Common myeloid progenitor, CD34-positive (primary cell): ENCODE data around the gene SCN4A.
"Not testable (repeated sequence)": the region's sequence is repeated elsewhere in the genome, so short reads cannot be mapped to it uniquely, and the experiment has no call there.

ENCODE experiments used
- CTCF ChIA-PET: fragments of 350-600 bp; sonication (Branson Sonifier 250); formaldehyde crosslinking; loops from one replicate; lab custom pipeline; 2021; ENCODE audit warnings: antibody characterized with exemption; lab: Charles Lee
- POLR2A ChIA-PET: fragments of 350-600 bp; sonication (Branson Sonifier 250); formaldehyde crosslinking; loops from one replicate; lab custom pipeline; 2021; ENCODE audit warnings: antibody characterized with exemption; lab: Charles Lee
- DNase-seq, 3 donors: peaks; one replicate each; pipeline versions ENCODE4 v3.0.0 to v3.0.0-alpha.2; 2013
- H3K27ac ChIP-seq, 2 experiments: 1 replicate in 1 of 2; 2 replicates in 1 of 2; pipeline ENCODE4 v1.7.0; 2013; ENCODE audit warnings: inconsistent platforms in 2 of 2, low read length in 2 of 2, mild to moderate bottlenecking in 2 of 2, low read depth in 1 of 2, moderate library complexity in 1 of 2; ENCODE audit not compliant: severe bottlenecking in 2 of 2, insufficient read depth in 1 of 2, poor library complexity in 1 of 2
- H3K27me3 ChIP-seq, 5 experiments: replicated peaks in 2 of 5; 1 replicate in 3 of 5; 2 replicates in 2 of 5; pipeline versions ENCODE4 v1.6.1 to v1.7.0; 2013; ENCODE audit warnings: low read length in 4 of 5, mild to moderate bottlenecking in 2 of 5, moderate library complexity in 2 of 5, inconsistent platforms in 1 of 5; ENCODE audit not compliant: insufficient read depth in 5 of 5, control insufficient read depth in 4 of 5
- H3K36me3 ChIP-seq, 4 experiments: 1 replicate in 2 of 4; 2 replicates in 2 of 4; pipeline versions ENCODE4 v1.6.1 to v1.7.0; 2013; ENCODE audit warnings: low read length in 3 of 4, control low read depth in 1 of 4, mild to moderate bottlenecking in 1 of 4; ENCODE audit not compliant: control insufficient read depth in 4 of 4, insufficient read depth in 4 of 4
- H3K4me1 ChIP-seq, 4 experiments: 1 replicate in 3 of 4; 2 replicates in 1 of 4; pipeline versions ENCODE4 v1.6.1 to v1.7.1; 2013; ENCODE audit warnings: low read length in 3 of 4, mild to moderate bottlenecking in 3 of 4, control low read depth in 1 of 4, inconsistent platforms in 1 of 4, moderate library complexity in 1 of 4; ENCODE audit not compliant: control insufficient read depth in 4 of 4, insufficient read depth in 4 of 4; ENCODE audit errors: control extremely low read depth in 1 of 4
- H3K4me3 ChIP-seq, 7 experiments: 1 replicate in 4 of 7; 2 replicates in 3 of 7; pipeline versions ENCODE4 v1.5.1 to v1.7.0; 2013; ENCODE audit warnings: mild to moderate bottlenecking in 7 of 7, low read length in 6 of 7, moderate library complexity in 6 of 7, inconsistent platforms in 2 of 7, low read depth in 2 of 7, control low read depth in 1 of 7; ENCODE audit not compliant: insufficient read depth in 4 of 7, control insufficient read depth in 1 of 7; ENCODE audit errors: extremely low read depth in 1 of 7
- H3K9me3 ChIP-seq, 5 experiments: 1 replicate in 4 of 5; 2 replicates in 1 of 5; pipeline versions ENCODE4 v1.6.1 to v1.7.1; 2013; ENCODE audit warnings: low read length in 4 of 5, mild to moderate bottlenecking in 2 of 5, inconsistent platforms in 1 of 5, low read depth in 1 of 5, moderate library complexity in 1 of 5; ENCODE audit not compliant: control insufficient read depth in 4 of 5, insufficient read depth in 2 of 5; ENCODE audit errors: control extremely low read depth in 1 of 5
- WGBS: methylation state at CpG from one replicate; pipeline ENCODE4 v1.1.5; 2013; ENCODE audit not compliant: insufficient coverage; 5-methylcytosine and 5-hydroxymethylcytosine counted together

The SCN4A gene

GRCh38 chr17:64015447-64015846 is 42.7 kb upstream of the SCN4A start:
- no peaks in the 10 kb centered on the region for H3K27me3 ChIP-seq
- CTCF ChIA-PET: no interaction called here
- peak overlapping the region in 3 of 7 experiments; percentile 32 to 66 (median 65) for H3K4me3 ChIP-seq
- no peak for DNase-seq
- peaks cover 0 to 3% (median 2%) of the 10 kb centered on the region in 4 experiments for H3K36me3 ChIP-seq
- H3K4me1 ChIP-seq: peaks cover 30 to 62% (median 50%) of the 10 kb centered on the region in 4 experiments
- POLR2A ChIA-PET: no interaction called here
- WGBS: 100% methylated on average over 1 of the region's 6 CpGs
- H3K9me3 ChIP-seq: no peaks in the 10 kb centered on the region
- H3K27ac ChIP-seq: peak overlapping the region; percentile 54 to 83

GRCh38 chr17:64009571-64010402 is 37.1 kb upstream of the SCN4A start:
- H3K27ac ChIP-seq: no peak overlapping the region
- peaks cover 0 to 59% (median 49%) of the 10 kb centered on the region in 4 experiments for H3K4me1 ChIP-seq
- DNase-seq: peak in 1 of 3 donors; percentile 58
- no peak overlapping the region for H3K4me3 ChIP-seq
- CTCF ChIA-PET: interaction anchor here (0.8 to 1.5 kb wide), 5 partner anchors 9 to 19 kb away, joined by 3 to 6 read pairs (median 3); partner anchors contain the start of gene ICAM2
- no peaks in the 10 kb centered on the region for H3K9me3 ChIP-seq
- H3K27me3 ChIP-seq: no peaks in the 10 kb centered on the region
- POLR2A ChIA-PET: no interaction called here
- peaks cover 3 to 10% (median 7%) of the 10 kb centered on the region in 4 experiments for H3K36me3 ChIP-seq
- 58% methylated on average over 8 of the region's 8 CpGs for WGBS

- Histone ChIP-seq H3K4me1 (peaks cover 0 to 52% (median 45%) of the 10 kb centered on the region in 4 experiments), H3K4me3 (no peak overlapping the region), H3K9me3 (no peaks in the 10 kb centered on the region), H3K36me3 (peaks cover 8 to 19% (median 14%) of the 10 kb centered on the region in 4 experiments), H3K27me3 (no peaks in the 10 kb centered on the region), H3K27ac (peak overlapping the region in 1 of 2 experiments; percentile 55)
- ChIA-PET CTCF (interaction anchor here (1.4 to 1.5 kb wide), 2 partner anchors 11 to 14 kb away, joined by 6 read pairs; partner anchors contain the start of gene ICAM2), POLR2A (no interaction called here)
- WGBS: 40% methylated on average over 1 of the region's 4 CpGs
- DNase-seq: no peak
These were observed 36.1 kb upstream of the SCN4A start for GRCh38 chr17:64008830-64009229.

GRCh38 chr17:64008346-64008745 is 35.6 kb upstream of the SCN4A start:
- Histone ChIP-seq H3K36me3 (peaks cover 9 to 21% (median 18%) of the 10 kb centered on the region in 4 experiments), H3K4me3 (no peak overlapping the region), H3K27ac (peak overlapping the region; percentile 25 to 55), H3K4me1 (peaks cover 0 to 51% (median 45%) of the 10 kb centered on the region in 4 experiments), H3K9me3 (no peaks in the 10 kb centered on the region), H3K27me3 (no peaks in the 10 kb centered on the region)
- POLR2A ChIA-PET: no interaction called here
- 87% methylated on average over 4 of the region's 5 CpGs for WGBS
- no peak for DNase-seq
- CTCF ChIA-PET: interaction anchor here (2.5 kb wide), 1 partner anchor 9 kb away, joined by 20 read pairs; no protein-coding TSS in a partner anchor

- peaks cover 0 to 51% (median 45%) of the 10 kb centered on the region in 4 experiments for H3K4me1 ChIP-seq
- peak overlapping the region; percentile 25 to 54 for H3K27ac ChIP-seq
- ChIA-PET CTCF (interaction anchor here (1.2 to 4.1 kb wide), 4 partner anchors 9 to 21 kb away, joined by 5 to 32 read pairs (median 21); partner anchors contain the start of gene ICAM2), POLR2A (interaction anchor here (3.5 kb wide), 1 partner anchor 12 kb away, joined by 31 read pairs; the partner anchor contains the start of gene ICAM2)
- peaks cover 12 to 26% (median 21%) of the 10 kb centered on the region in 4 experiments for H3K36me3 ChIP-seq
- H3K4me3 ChIP-seq: no peak overlapping the region
- no peak for DNase-seq
- 91% methylated on average over 4 of the region's 5 CpGs for WGBS
- H3K9me3 ChIP-seq: no peaks in the 10 kb centered on the region
- no peaks in the 10 kb centered on the region for H3K27me3 ChIP-seq
These were observed 35.1 kb upstream of the SCN4A start for GRCh38 chr17:64007838-64008282.

GRCh38 chr17:64007089-64007837 is 34.5 kb upstream of the SCN4A start:
- CTCF ChIA-PET: interaction anchor here (1.0 to 4.1 kb wide), 10 partner anchors 10 to 186 kb away, joined by 3 to 32 read pairs (median 8); partner anchors contain the start of gene ICAM2
- Histone ChIP-seq H3K4me1 (peaks cover 0 to 51% (median 45%) of the 10 kb centered on the region in 4 experiments), H3K36me3 (peaks cover 15 to 32% (median 22%) of the 10 kb centered on the region in 4 experiments), H3K27ac (peak overlapping the region; percentile 25 to 80), H3K4me3 (peak overlapping the region in 3 of 7 experiments; percentile 22 to 57 (median 51))
- WGBS: 89% methylated on average over 3 of the region's 5 CpGs
- not testable (repeated sequence) for H3K27me3 ChIP-seq, DNase-seq, H3K9me3 ChIP-seq
- POLR2A ChIA-PET: interaction anchor here (0.7 to 3.5 kb wide), 6 partner anchors 10 to 139 kb away, joined by 3 to 31 read pairs (median 5); partner anchors contain the start of gene ICAM2
